Skeletal muscle tissue (tissue), 4 donors: ENCODE measurements around the gene POC1A. TPM values are rescaled to one million over a fixed set of nuclear protein-coding genes. Genes with fewer than 3 reads are reported as not detected.
"Not testable (repeated sequence)": the region's sequence is repeated elsewhere in the genome, so short reads cannot be mapped to it uniquely, and the experiment has no call there.

Experiments
- H3K27ac ChIP-seq: one replicate; pipeline ENCODE4 v1.7.0; 2013; ENCODE audit warnings: mild to moderate bottlenecking, low read depth, low read length, inconsistent platforms
- H3K27me3 ChIP-seq, 3 donors: one replicate each; pipeline ENCODE4 v1.7.0; 2013; ENCODE audit warnings: low read length in 3 of 3; ENCODE audit not compliant: control insufficient read depth in 3 of 3, insufficient read depth in 3 of 3
- H3K36me3 ChIP-seq, 3 donors: one replicate each; pipeline ENCODE4 v1.7.0; 2013; ENCODE audit warnings: low read length in 3 of 3; ENCODE audit not compliant: control insufficient read depth in 3 of 3, insufficient read depth in 3 of 3
- H3K4me1 ChIP-seq, 3 donors: one replicate each; pipeline ENCODE4 v1.7.0; 2013; ENCODE audit warnings: low read length in 3 of 3, mild to moderate bottlenecking in 3 of 3; ENCODE audit not compliant: control insufficient read depth in 3 of 3, insufficient read depth in 3 of 3
- H3K4me3 ChIP-seq, 3 donors: one replicate each; pipeline ENCODE4 v1.7.0; 2013; ENCODE audit warnings: low read length in 3 of 3
- H3K9ac ChIP-seq, 3 donors: one replicate each; pipeline ENCODE4 v1.7.0; 2013; ENCODE audit warnings: low read length in 3 of 3, mild to moderate bottlenecking in 3 of 3, moderate library complexity in 2 of 3, low read depth in 1 of 3
- H3K9me3 ChIP-seq, 3 donors: one replicate each; pipeline ENCODE4 v1.7.0; 2013; ENCODE audit warnings: low read length in 3 of 3; ENCODE audit not compliant: control insufficient read depth in 3 of 3
- total RNA-seq: library from RNA; depleted of rRNA; stranded (reverse); fragments of >200 nt; gene quantifications from one replicate; pipeline ENCODE4 v1.2.3, GENCODE V29; 2014
- donor health status: Osteomylitis.

Gene POC1A
- total RNA-seq, 1 donor from 2014 or later = 2.6 TPM

DNA sequence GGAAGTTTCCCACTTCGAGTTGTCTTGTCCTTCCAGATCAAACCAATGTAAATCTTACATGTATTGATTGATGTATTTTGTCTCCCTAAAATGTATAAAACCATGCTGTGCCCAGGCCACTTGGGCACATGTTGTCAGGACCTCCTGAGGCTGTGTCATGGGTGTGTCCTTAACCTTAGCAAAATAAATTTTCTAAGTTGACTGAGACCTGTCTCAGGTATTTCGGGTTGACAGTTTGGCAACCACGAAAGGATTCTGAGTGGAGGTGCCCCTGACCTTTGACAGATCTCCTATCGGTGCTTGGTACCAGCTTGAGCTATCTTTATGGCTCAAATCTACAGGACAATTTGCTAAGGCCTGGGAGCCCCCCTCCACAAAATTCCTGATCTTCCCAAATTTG is 1.7 kb upstream of the POC1A start:
- Histone ChIP-seq H3K4me1 (peaks cover 10 to 15% (median 11%) of the 10 kb centered on the region in 3 donors), H3K27ac (no peak overlapping the region), H3K36me3 (no peaks in the 10 kb centered on the region), H3K9ac (no peak overlapping the region), H3K4me3 (no peak overlapping the region), H3K9me3 (no peaks in the 10 kb centered on the region), H3K27me3 (no peaks in the 10 kb centered on the region)

DNA sequence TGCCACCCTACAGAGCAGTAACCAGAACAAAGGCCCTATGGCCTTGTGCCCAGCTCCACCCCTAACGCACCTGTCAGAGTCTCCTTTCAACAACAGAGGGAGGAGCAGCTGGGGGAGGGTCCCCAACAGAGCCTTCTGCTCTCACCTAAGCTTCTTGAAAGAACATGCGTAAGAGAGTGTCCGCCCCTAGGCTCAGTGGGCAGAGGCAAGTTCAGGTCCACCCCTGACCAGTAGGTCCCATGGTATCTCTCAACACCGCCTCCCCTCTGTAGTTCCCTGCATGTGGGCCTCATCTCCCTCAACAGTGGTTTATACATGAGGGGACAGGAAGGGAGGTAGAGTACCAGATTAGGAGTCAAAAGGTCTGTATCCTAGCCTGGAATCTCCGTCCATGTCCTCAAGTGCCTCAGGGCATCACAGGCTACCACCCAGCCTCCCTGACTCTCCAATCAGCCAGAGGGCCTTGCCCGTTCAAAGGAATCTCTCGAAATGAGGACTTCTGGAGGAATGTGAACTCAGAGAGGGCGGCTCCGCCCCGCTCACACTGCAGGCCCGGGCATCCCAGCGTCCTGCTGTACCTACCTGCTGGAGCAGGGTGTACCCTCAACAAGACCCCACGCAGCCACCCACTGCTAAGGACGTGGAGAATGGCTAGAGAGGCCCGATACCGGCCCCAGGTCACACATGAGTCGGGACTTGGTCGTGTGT is 680 bp downstream of the POC1A start:
- H3K36me3 ChIP-seq = no peaks in the 10 kb centered on the region
- no peaks in the 10 kb centered on the region for H3K9me3 ChIP-seq
- no peaks in the 10 kb centered on the region for H3K27me3 ChIP-seq
- H3K27ac ChIP-seq = peak overlapping the region; percentile 91
- H3K4me3 ChIP-seq = peak overlapping the region; percentile 79 to 85 (median 83)
- H3K9ac ChIP-seq = peak overlapping the region; percentile 79
- H3K4me1 ChIP-seq = peaks cover 10 to 15% (median 11%) of the 10 kb centered on the region in 3 donors

- not testable (repeated sequence) for H3K36me3 ChIP-seq, H3K27me3 ChIP-seq, H3K27ac ChIP-seq, H3K4me3 ChIP-seq, H3K9me3 ChIP-seq, H3K9ac ChIP-seq
- peaks cover 10 to 15% (median 11%) of the 10 kb centered on the region in 3 donors for H3K4me1 ChIP-seq
Observed at GRCh38 chr3:52151991-52152390, 2.2 kb downstream of the POC1A start.

DNA sequence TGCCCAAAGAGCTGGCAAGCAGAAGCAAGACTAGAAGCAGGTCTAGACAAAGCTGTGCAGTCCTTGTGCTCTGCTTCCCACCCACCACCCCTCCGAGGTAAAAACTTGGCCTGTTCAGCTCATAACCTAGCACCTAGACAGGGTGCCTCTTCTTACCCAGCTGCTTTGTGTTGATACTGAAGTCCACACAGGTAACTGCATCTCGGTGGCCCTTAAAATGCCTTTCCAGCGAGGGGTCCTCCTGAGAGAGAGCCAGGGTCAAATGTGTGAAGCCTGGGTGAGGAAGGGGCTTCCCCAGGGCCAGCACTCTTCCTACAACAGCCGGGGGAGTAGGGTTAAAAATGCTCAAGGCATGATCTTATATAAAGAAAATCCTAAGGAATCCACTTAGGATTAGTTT is 3.4 kb downstream of the POC1A start:
- H3K4me3 ChIP-seq = no peak overlapping the region
- H3K27ac ChIP-seq = no peak overlapping the region
- H3K4me1 ChIP-seq = peaks cover 10 to 15% (median 11%) of the 10 kb centered on the region in 3 donors

DNA sequence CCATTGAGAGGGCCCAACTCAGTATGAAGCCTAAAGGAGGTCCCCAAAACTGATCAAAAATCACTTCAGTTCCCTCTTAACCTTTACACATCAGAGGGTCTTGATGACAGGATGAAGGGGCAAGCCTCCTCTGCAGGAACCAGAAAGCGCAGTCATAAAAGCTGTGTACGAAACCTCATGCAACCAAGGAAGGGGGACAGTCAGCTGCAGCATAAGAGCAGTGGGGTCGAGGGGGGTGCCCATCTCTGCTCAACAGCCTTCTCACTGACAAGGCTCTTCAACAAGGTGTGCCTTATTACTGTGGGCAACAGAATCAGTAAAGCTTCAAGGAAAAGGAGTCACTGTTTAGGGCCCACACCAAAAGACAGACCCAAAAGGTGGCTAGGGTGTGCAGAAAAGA is 3.9 kb downstream of the POC1A start:
- Histone ChIP-seq H3K27me3 (no peaks in the 10 kb centered on the region), H3K9ac (no peak overlapping the region), H3K27ac (no peak overlapping the region), H3K4me1 (peaks cover 10 to 15% (median 11%) of the 10 kb centered on the region in 3 donors), H3K36me3 (peaks cover 0 to 5% (median 1%) of the 10 kb centered on the region in 3 donors), H3K9me3 (no peaks in the 10 kb centered on the region), H3K4me3 (no peak overlapping the region)

More for the DNA sequence above, 3.4 kb downstream of the POC1A start:
- Histone ChIP-seq H3K9me3 (no peaks in the 10 kb centered on the region), H3K27me3 (no peaks in the 10 kb centered on the region), H3K9ac (no peak overlapping the region), H3K36me3 (peaks cover 0 to under 1% (median 0%) of the 10 kb centered on the region in 3 donors)

- Histone ChIP-seq H3K27me3 (no peaks in the 10 kb centered on the region), H3K36me3 (peaks cover 0 to 5% (median 2%) of the 10 kb centered on the region in 3 donors), H3K4me1 (peaks cover 10 to 11% (median 11%) of the 10 kb centered on the region in 3 donors), H3K27ac (no peak overlapping the region), H3K9ac (no peak overlapping the region), H3K4me3 (no peak overlapping the region), H3K9me3 (no peaks in the 10 kb centered on the region)
Observed at GRCh38 chr3:52149726-52150125, 4.5 kb downstream of the POC1A start.

DNA sequence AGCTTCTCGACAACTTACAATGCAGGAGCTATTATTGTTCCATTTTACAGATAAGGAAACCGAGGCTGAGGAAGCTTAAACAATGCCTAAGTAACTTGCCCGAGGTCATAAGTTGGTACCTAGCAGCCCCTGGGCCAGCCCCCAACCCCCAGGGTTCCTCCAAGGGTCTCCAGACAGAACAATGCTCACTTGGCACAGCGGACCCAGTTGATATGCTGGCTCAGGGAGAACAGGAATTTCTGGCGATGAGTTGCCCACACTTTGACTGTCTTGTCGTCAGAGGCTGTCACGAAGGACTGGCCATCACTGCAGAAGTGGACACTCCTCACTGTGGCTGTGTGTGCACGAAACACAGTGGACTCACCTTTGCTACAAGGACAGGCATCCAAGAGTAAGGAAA is 5.2 kb downstream of the POC1A start:
- Histone ChIP-seq H3K9me3 (no peaks in the 10 kb centered on the region), H3K4me1 (peaks cover 11 to 12% (median 12%) of the 10 kb centered on the region in 3 donors), H3K27me3 (no peaks in the 10 kb centered on the region), H3K9ac (no peak overlapping the region), H3K36me3 (peaks cover 0 to 5% (median 2%) of the 10 kb centered on the region in 3 donors), H3K4me3 (no peak overlapping the region), H3K27ac (no peak overlapping the region)

- no peaks in the 10 kb centered on the region for H3K9me3 ChIP-seq
- no peak overlapping the region for H3K9ac ChIP-seq
- no peak overlapping the region for H3K27ac ChIP-seq
- no peak overlapping the region for H3K4me3 ChIP-seq
- H3K4me1 ChIP-seq = peaks cover 4 to 6% (median 5%) of the 10 kb centered on the region in 3 donors
- H3K27me3 ChIP-seq = no peaks in the 10 kb centered on the region
- H3K36me3 ChIP-seq = peaks cover 0 to 5% (median 2%) of the 10 kb centered on the region in 3 donors
Observed at GRCh38 chr3:52147804-52148203, 6.4 kb downstream of the POC1A start.

DNA sequence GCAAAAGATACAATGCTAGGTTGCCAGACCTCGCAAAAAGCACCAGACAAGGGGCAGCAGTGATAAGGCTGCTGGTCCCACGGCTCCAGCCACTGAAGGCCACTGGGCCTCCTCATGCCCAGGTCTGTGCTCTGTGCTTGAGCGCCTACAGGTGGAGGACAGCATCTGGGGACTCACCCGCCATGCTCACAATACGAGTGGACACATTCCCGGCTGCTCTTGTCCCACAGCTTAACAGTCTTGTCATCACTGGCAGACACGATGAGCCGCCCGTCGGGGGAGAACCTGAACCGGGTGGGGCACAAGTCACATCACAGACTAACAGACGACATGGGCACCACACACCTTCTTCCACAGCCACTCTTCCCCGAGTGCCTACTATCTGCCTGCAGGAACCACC is 7.4 kb downstream of the POC1A start:
- peaks cover 0 to 5% (median 2%) of the 10 kb centered on the region in 3 donors for H3K36me3 ChIP-seq
- H3K4me3 ChIP-seq = no peak overlapping the region
- peaks cover 4 to 6% (median 5%) of the 10 kb centered on the region in 3 donors for H3K4me1 ChIP-seq
- H3K9ac ChIP-seq = no peak overlapping the region
- no peak overlapping the region for H3K27ac ChIP-seq
- no peaks in the 10 kb centered on the region for H3K9me3 ChIP-seq
- H3K27me3 ChIP-seq = no peaks in the 10 kb centered on the region

DNA sequence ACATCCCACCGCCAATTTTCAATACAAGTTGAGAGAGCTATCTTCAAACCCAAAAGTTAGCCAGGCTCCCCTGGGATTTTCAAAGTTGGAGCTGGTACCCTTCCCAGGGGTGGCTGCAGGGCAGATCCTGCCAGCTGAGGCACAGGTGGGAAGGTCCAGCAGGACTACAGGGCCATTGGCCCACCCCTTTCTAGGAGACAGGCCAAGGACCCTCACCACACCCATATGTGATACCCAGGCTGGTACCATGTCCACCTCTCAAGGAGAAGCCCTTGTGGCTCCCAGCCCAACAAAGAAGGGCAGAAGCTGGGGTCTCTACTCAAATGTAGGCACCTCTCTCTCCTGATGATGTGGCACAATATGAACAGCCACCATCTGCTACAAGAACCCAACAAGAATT is 8.0 kb downstream of the POC1A start:
- peaks cover 4 to 8% (median 7%) of the 10 kb centered on the region in 3 donors for H3K4me1 ChIP-seq
- H3K4me3 ChIP-seq = no peak overlapping the region
- no peak overlapping the region for H3K9ac ChIP-seq
- H3K27me3 ChIP-seq = no peaks in the 10 kb centered on the region
- H3K36me3 ChIP-seq = peaks cover 0 to 5% (median 2%) of the 10 kb centered on the region in 3 donors
- H3K27ac ChIP-seq = no peak overlapping the region
- no peaks in the 10 kb centered on the region for H3K9me3 ChIP-seq
